Measurements from ENCODE around the gene GPR137C.
"Not testable (repeated sequence)": the region's sequence is repeated elsewhere in the genome, so short reads cannot be mapped to it uniquely, and the experiment has no call there.

Gene GPR137C

GRCh38 chr14:52568454-52568853 lies 15.8 kb downstream of the GPR137C start:
- not testable (repeated sequence) for DNase-seq (ENCODE audit: low read depth in 2 of 2)

GRCh38 chr14:52575858-52576257 lies 23.2 kb downstream of the GPR137C start:
- no peak for DNase-seq (ENCODE audit: low read depth in 2 of 2)

- no peak for DNase-seq (ENCODE audit: low read depth in 2 of 2)
Observed at GRCh38 chr14:52583544-52583943, 30.9 kb downstream of the GPR137C start.

GRCh38 chr14:52589646-52590045 lies 37.0 kb downstream of the GPR137C start:
- DNase-seq (ENCODE audit: low read depth in 2 of 2) = no peak

- no peak for DNase-seq (ENCODE audit: low read depth in 2 of 2)
Observed at GRCh38 chr14:52590318-52590717, 37.7 kb downstream of the GPR137C start.

GRCh38 chr14:52596320-52596719 lies 43.7 kb downstream of the GPR137C start:
- DNase-seq (ENCODE audit: low read depth in 2 of 2) = no peak

- no peak for DNase-seq (ENCODE audit: low read depth in 2 of 2)
Observed at GRCh38 chr14:52596861-52597260, 44.2 kb downstream of the GPR137C start.

GRCh38 chr14:52598568-52598967 lies 45.9 kb downstream of the GPR137C start:
- no peak for DNase-seq (ENCODE audit: low read depth in 2 of 2)

GRCh38 chr14:52599974-52600373 lies 47.3 kb downstream of the GPR137C start:
- DNase-seq (ENCODE audit: low read depth in 2 of 2) = no peak

GRCh38 chr14:52602131-52602530 lies 49.5 kb downstream of the GPR137C start:
- DNase-seq (ENCODE audit: low read depth in 2 of 2) = no peak

- DNase-seq (ENCODE audit: low read depth in 2 of 2) = no peak
Observed at GRCh38 chr14:52607061-52607460, 54.4 kb downstream of the GPR137C start.

- DNase-seq (ENCODE audit: low read depth in 2 of 2) = no peak
Observed at GRCh38 chr14:52609445-52610044, 56.9 kb downstream of the GPR137C start.

- DNase-seq (ENCODE audit: low read depth in 2 of 2) = no peak
Observed at GRCh38 chr14:52610187-52610586, 57.6 kb downstream of the GPR137C start.

- DNase-seq (ENCODE audit: low read depth in 2 of 2) = no peak
Observed at GRCh38 chr14:52618602-52619001, 66.0 kb downstream of the GPR137C start.

- no peak for DNase-seq (ENCODE audit: low read depth in 2 of 2)
Observed at GRCh38 chr14:52619687-52620086, 67.1 kb downstream of the GPR137C start.

GRCh38 chr14:52640137-52640536 lies 87.5 kb downstream of the GPR137C start:
- peak in 1 of 2 experiments; percentile 6 for DNase-seq (ENCODE audit: low read depth in 2 of 2)

- no peak for DNase-seq (ENCODE audit: low read depth in 2 of 2)
Observed at GRCh38 chr14:52641745-52642144, 89.1 kb downstream of the GPR137C start.

GRCh38 chr14:52649511-52649910 lies 96.9 kb downstream of the GPR137C start:
- DNase-seq (ENCODE audit: low read depth in 2 of 2) = no peak

- DNase-seq (ENCODE audit: low read depth in 2 of 2) = no peak
Observed at GRCh38 chr14:52650774-52651173, 98.1 kb downstream of the GPR137C start.

GRCh38 chr14:52656905-52657304 lies 104.3 kb downstream of the GPR137C start:
- DNase-seq (ENCODE audit: low read depth in 2 of 2) = no peak

- no peak for DNase-seq (ENCODE audit: low read depth in 2 of 2)
Observed at GRCh38 chr14:52660325-52660724, 107.7 kb downstream of the GPR137C start.

GRCh38 chr14:52660832-52661231 lies 108.2 kb downstream of the GPR137C start:
- DNase-seq (ENCODE audit: low read depth in 2 of 2) = no peak

- DNase-seq (ENCODE audit: low read depth in 2 of 2) = no peak
Observed at GRCh38 chr14:52661314-52661713, 108.7 kb downstream of the GPR137C start.

- DNase-seq (ENCODE audit: low read depth in 2 of 2) = no peak
Observed at GRCh38 chr14:52663850-52664249, 111.2 kb downstream of the GPR137C start.
